Measurements from ENCODE around the gene KLF5.

- TF ChIP-seq CTCF (IDR thresholded peaks at IDR 0.05) (no peak), POLR2A (IDR thresholded peaks at IDR 0.05) (no peak), POLR2AphosphoS5 (IDR thresholded peaks at IDR 0.05) (no peak)
Measured at GRCh38 chr13:73111331-73111730, 52.5 kb downstream of the KLF5 start.
